Gastrocnemius medialis (tissue), 4 donors: ENCODE data around the gene ZC3H4.

Experiments
- CTCF ChIP-seq, 5 experiments: fragments of 450-650 bp in 3 of 5; fragments of 200-600 bp in 2 of 5; sonication (generic) in 2 of 5; IDR thresholded peaks in 4 of 5; conservative IDR thresholded peaks in 1 of 5; 1 replicate in 4 of 5; 2 replicates in 1 of 5; pipeline ENCODE4 v1.5.1; 2016 to 2019; ENCODE audit warnings: antibody characterized with exemption in 5 of 5, mild to moderate bottlenecking in 3 of 5, moderate library complexity in 3 of 5
- POLR2A ChIP-seq, 2 donors: fragments of 450-650 bp; IDR thresholded peaks; one replicate each; pipeline ENCODE4 v1.6.1; 2017; ENCODE audit warnings: antibody characterized with exemption in 2 of 2, mild to moderate bottlenecking in 2 of 2, moderate library complexity in 2 of 2

GRCh38 chr19:47134545-47134944, 21.0 kb upstream of the ZC3H4 start:
- TF ChIP-seq CTCF (IDR thresholded peaks at IDR 0.05 in 4 of 5, conservative IDR thresholded peaks at IDR 0.05 in 1 of 5), result no peak
- no peak for TF ChIP-seq POLR2A (IDR thresholded peaks at IDR 0.05)
